HCT116 (cell line): Measurements from ENCODE around the gene SCARB1.

Experiments
- CEBPB ChIP-seq: IDR thresholded peaks from 2 replicates; pipeline ENCODE4 v1.6.1; 2012; ENCODE audit warnings: low read depth
- EGR1 ChIP-seq: IDR thresholded peaks from 2 replicates; pipeline ENCODE4 v1.6.1; 2012; ENCODE audit warnings: low read depth
- EZH2phosphoT487 ChIP-seq: fragments of 200-600 bp; IDR thresholded peaks from 2 replicates; pipeline ENCODE4 v1.6.1; 2018; ENCODE audit warnings: antibody characterized with exemption, borderline replicate concordance
- JUND ChIP-seq: IDR thresholded peaks from 2 replicates; pipeline ENCODE4 v1.6.1; 2012
- POLR2A ChIP-seq: IDR thresholded peaks from 2 replicates; pipeline ENCODE4 v1.7.0; 2011; ENCODE audit warnings: borderline replicate concordance; ENCODE audit not compliant: insufficient read depth, insufficient read length; ENCODE audit errors: extremely low read depth
- POLR2AphosphoS5 ChIP-seq: IDR thresholded peaks from 2 replicates; pipeline ENCODE4 v1.6.1; 2011; ENCODE audit warnings: mild to moderate bottlenecking, low read depth, low read length, moderate library complexity
- SP1 ChIP-seq: IDR thresholded peaks from 2 replicates; pipeline ENCODE4 v1.6.1; 2012; ENCODE audit warnings: low read depth
- SRF ChIP-seq: IDR thresholded peaks from 2 replicates; pipeline ENCODE4 v1.6.1; 2012; ENCODE audit warnings: low read depth
- TCF7L2 ChIP-seq: IDR thresholded peaks from 2 replicates; pipeline ENCODE4 v1.7.0; 2011; ENCODE audit warnings: borderline replicate concordance, inconsistent platforms; ENCODE audit not compliant: insufficient read depth, insufficient read length; ENCODE audit errors: extremely low read depth
- YY1 ChIP-seq: IDR thresholded peaks from 2 replicates; pipeline ENCODE4 v1.6.1; 2011; ENCODE audit warnings: low read length, low read depth, moderate library complexity, mild to moderate bottlenecking; ENCODE audit not compliant: insufficient replicate concordance; ENCODE audit errors: extremely low read depth
- ZFX ChIP-seq: fragments of 450-650 bp; IDR thresholded peaks from 2 replicates; pipeline ENCODE4 v1.6.1; 2017
- TF ChIP-seq, protein P1 (sequence below), 3 experiments: fragments of 200-600 bp in 1 of 3; sonication (generic) in 1 of 3; IDR thresholded peaks in 2 of 3; conservative IDR thresholded peaks in 1 of 3; 2 replicates each; pipeline ENCODE4 v1.5.1; 2012 to 2017; ENCODE audit warnings: low read depth in 2 of 3, low read length in 2 of 3, antibody characterized with exemption in 1 of 3, borderline replicate concordance in 1 of 3, control low read depth in 1 of 3, mild to moderate bottlenecking in 1 of 3, mixed read lengths in 1 of 3, mixed run types in 1 of 3, moderate library complexity in 1 of 3; ENCODE audit not compliant: insufficient read depth in 1 of 3
- TF ChIP-seq, protein P2 (sequence below): IDR thresholded peaks from 2 replicates; pipeline ENCODE4 v1.6.1; 2012
- TF ChIP-seq, protein P3 (sequence below): IDR thresholded peaks from 2 replicates; pipeline ENCODE4 v1.6.1; 2011; ENCODE audit warnings: mild to moderate bottlenecking, low read length, moderate library complexity; ENCODE audit not compliant: insufficient replicate concordance; ENCODE audit errors: extremely low read depth

DNA sequence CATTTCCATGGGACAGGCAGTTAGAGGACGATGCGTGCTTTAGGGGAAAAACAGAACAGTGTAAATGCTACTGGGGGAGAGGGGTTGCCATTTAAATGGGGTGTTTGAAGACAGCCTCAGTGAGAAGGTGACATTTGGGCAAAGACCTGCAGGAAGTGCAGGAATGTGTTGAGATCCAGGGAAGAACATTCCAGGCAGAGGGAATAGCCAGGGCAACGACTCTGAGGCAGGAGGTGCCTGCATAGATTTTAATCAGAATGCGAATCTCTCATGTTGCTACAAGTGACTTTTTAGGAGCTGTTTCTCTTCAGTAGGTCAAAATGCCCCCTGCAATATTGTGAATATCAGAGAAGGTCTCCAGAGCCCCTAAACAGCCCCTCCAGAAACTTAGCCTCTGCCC lies 7.6 kb upstream of the SCARB1 start:
- no peak for TF ChIP-seq POLR2A
- TF ChIP-seq EZH2phosphoT487 = no peak
- TF ChIP-seq, protein P1, sequence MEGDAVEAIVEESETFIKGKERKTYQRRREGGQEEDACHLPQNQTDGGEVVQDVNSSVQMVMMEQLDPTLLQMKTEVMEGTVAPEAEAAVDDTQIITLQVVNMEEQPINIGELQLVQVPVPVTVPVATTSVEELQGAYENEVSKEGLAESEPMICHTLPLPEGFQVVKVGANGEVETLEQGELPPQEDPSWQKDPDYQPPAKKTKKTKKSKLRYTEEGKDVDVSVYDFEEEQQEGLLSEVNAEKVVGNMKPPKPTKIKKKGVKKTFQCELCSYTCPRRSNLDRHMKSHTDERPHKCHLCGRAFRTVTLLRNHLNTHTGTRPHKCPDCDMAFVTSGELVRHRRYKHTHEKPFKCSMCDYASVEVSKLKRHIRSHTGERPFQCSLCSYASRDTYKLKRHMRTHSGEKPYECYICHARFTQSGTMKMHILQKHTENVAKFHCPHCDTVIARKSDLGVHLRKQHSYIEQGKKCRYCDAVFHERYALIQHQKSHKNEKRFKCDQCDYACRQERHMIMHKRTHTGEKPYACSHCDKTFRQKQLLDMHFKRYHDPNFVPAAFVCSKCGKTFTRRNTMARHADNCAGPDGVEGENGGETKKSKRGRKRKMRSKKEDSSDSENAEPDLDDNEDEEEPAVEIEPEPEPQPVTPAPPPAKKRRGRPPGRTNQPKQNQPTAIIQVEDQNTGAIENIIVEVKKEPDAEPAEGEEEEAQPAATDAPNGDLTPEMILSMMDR (IDR thresholded peaks at IDR 0.05 in 2 of 3, conservative IDR thresholded peaks at IDR 0.05 in 1 of 3; ENCODE audit: borderline replicate concordance in 1 of 3, insufficient read depth in 1 of 3, low read depth in 2 of 3, low read length in 2 of 3) = no peak
- no peak for TF ChIP-seq POLR2AphosphoS5
- TF ChIP-seq ZFX = no peak
- TF ChIP-seq, protein P2, sequence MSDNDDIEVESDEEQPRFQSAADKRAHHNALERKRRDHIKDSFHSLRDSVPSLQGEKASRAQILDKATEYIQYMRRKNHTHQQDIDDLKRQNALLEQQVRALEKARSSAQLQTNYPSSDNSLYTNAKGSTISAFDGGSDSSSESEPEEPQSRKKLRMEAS = no peak
- TF ChIP-seq, protein P3, sequence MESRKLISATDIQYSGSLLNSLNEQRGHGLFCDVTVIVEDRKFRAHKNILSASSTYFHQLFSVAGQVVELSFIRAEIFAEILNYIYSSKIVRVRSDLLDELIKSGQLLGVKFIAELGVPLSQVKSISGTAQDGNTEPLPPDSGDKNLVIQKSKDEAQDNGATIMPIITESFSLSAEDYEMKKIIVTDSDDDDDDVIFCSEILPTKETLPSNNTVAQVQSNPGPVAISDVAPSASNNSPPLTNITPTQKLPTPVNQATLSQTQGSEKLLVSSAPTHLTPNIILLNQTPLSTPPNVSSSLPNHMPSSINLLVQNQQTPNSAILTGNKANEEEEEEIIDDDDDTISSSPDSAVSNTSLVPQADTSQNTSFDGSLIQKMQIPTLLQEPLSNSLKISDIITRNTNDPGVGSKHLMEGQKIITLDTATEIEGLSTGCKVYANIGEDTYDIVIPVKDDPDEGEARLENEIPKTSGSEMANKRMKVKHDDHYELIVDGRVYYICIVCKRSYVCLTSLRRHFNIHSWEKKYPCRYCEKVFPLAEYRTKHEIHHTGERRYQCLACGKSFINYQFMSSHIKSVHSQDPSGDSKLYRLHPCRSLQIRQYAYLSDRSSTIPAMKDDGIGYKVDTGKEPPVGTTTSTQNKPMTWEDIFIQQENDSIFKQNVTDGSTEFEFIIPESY = no peak
- no peak for TF ChIP-seq YY1
- TF ChIP-seq SRF = no peak
- TF ChIP-seq EGR1 = no peak
- no peak for TF ChIP-seq SP1
- no peak for TF ChIP-seq TCF7L2
- TF ChIP-seq CEBPB = no peak
- TF ChIP-seq JUND = no peak
